Measurements from ENCODE around the gene SARDH. TPM values are rescaled to one million over a fixed set of nuclear protein-coding genes. Genes with fewer than 3 reads are reported as not detected.

Gene SARDH
- total RNA-seq, 1 donor from 2014 or later: 12.9 TPM

- no peaks in the 10 kb centered on the region for H3K27me3 Mint-ChIP-seq (ENCODE audit: low read depth)
- peak in 1 of 2 experiments; percentile 22 for DNase-seq (ENCODE audit: low spot score in 2 of 2, unreplicated experiment in 2 of 2)
- peak; percentile 11 for TF ChIP-seq CTCF (IDR thresholded peaks at IDR 0.05; ENCODE audit: unreplicated experiment)
- peak overlapping the region; percentile 1 for H3K4me3 Mint-ChIP-seq
- peak overlapping the region; percentile 59 for H3K27ac Mint-ChIP-seq
- peaks cover 6% of the 10 kb centered on the region for H3K36me3 Mint-ChIP-seq
- peaks cover 29% of the 10 kb centered on the region for H3K4me1 Mint-ChIP-seq
- peaks cover 7% of the 10 kb centered on the region for H3K9me3 Mint-ChIP-seq
Observed at GRCh38 chr9:133715866-133716563, 22.1 kb downstream of the SARDH start.

GRCh38 chr9:133715295-133715865, 22.8 kb downstream of the SARDH start:
- Mint-ChIP-seq H3K36me3 (peaks cover 1% of the 10 kb centered on the region), H3K27me3 (ENCODE audit: low read depth) (no peaks in the 10 kb centered on the region), H3K4me3 (peak overlapping the region; percentile 1), H3K9me3 (peaks cover 2% of the 10 kb centered on the region), H3K4me1 (peaks cover 31% of the 10 kb centered on the region), H3K27ac (peak overlapping the region; percentile 90)
- no peak for DNase-seq (ENCODE audit: low spot score in 2 of 2, unreplicated experiment in 2 of 2)
- no peak for TF ChIP-seq CTCF (IDR thresholded peaks at IDR 0.05; ENCODE audit: unreplicated experiment)

GRCh38 chr9:133714606-133715294, 23.4 kb downstream of the SARDH start:
- H3K27me3 Mint-ChIP-seq (ENCODE audit: low read depth): no peaks in the 10 kb centered on the region
- TF ChIP-seq CTCF (IDR thresholded peaks at IDR 0.05; ENCODE audit: unreplicated experiment): no peak
- H3K4me1 Mint-ChIP-seq: peaks cover 31% of the 10 kb centered on the region
- no peaks in the 10 kb centered on the region for H3K36me3 Mint-ChIP-seq
- no peak overlapping the region for H3K4me3 Mint-ChIP-seq
- peak overlapping the region; percentile 90 for H3K27ac Mint-ChIP-seq
- H3K9me3 Mint-ChIP-seq: no peaks in the 10 kb centered on the region
- peak in 1 of 2 experiments; percentile 10 for DNase-seq (ENCODE audit: low spot score in 2 of 2, unreplicated experiment in 2 of 2)

GRCh38 chr9:133713960-133714495, 24.1 kb downstream of the SARDH start:
- Mint-ChIP-seq H3K27me3 (ENCODE audit: low read depth) (no peaks in the 10 kb centered on the region), H3K9me3 (no peaks in the 10 kb centered on the region), H3K4me3 (no peak overlapping the region), H3K27ac (peak overlapping the region; percentile 90), H3K36me3 (no peaks in the 10 kb centered on the region), H3K4me1 (peaks cover 37% of the 10 kb centered on the region)
- DNase-seq (ENCODE audit: low spot score in 2 of 2, unreplicated experiment in 2 of 2): no peak
- TF ChIP-seq CTCF (IDR thresholded peaks at IDR 0.05; ENCODE audit: unreplicated experiment): no peak

GRCh38 chr9:133713150-133713959, 24.8 kb downstream of the SARDH start:
- DNase-seq (ENCODE audit: low spot score in 2 of 2, unreplicated experiment in 2 of 2): no peak
- H3K4me1 Mint-ChIP-seq: peaks cover 37% of the 10 kb centered on the region
- no peaks in the 10 kb centered on the region for H3K9me3 Mint-ChIP-seq
- peak overlapping the region; percentile 50 for H3K27ac Mint-ChIP-seq
- no peaks in the 10 kb centered on the region for H3K27me3 Mint-ChIP-seq (ENCODE audit: low read depth)
- no peaks in the 10 kb centered on the region for H3K36me3 Mint-ChIP-seq
- no peak overlapping the region for H3K4me3 Mint-ChIP-seq
- TF ChIP-seq CTCF (IDR thresholded peaks at IDR 0.05; ENCODE audit: unreplicated experiment): no peak

Measured in mesothelial cell of epicardium (in vitro differentiated cells).